ENCODE measurements around the gene XYLT2. TPM values are rescaled to one million over a fixed set of nuclear protein-coding genes. Genes with fewer than 3 reads are reported as not detected.

The XYLT2 gene
- total and polyA plus RNA-seq, 2 of the 8 experiments (the other 6 are each of a cell fraction or from before 2014, with no cell fraction given): 28.0 to 29.9 TPM

DNA sequence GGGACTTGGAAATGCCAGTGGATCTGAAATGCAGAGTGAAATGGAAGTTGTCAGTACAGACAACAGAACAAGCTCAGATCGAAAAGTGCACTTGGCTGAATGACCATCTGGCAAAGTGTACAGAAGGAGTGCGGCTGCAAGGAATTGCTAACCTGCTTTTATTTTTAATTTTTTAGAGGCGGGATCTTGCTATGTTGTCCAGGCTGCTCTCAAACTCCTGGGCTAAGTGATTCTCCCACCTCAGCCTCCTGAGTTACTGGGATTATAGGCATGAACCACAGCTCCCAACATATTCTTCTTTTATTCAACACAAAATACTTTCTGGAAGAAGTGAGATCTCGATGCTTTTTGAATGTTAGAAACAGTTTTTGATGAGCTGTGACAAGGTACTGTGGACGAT, 47.8 kb downstream of the XYLT2 start (continued):
- TF ChIP-seq ZNF274 (IDR thresholded peaks at IDR 0.05; ENCODE audit: borderline replicate concordance, extremely low read depth, low read length) (no peak), EP300 (IDR thresholded peaks at IDR 0.05; ENCODE audit: borderline replicate concordance in 1 of 2, low read depth in 2 of 2, low read length in 2 of 2) (no peak), EZH2 (IDR thresholded peaks at IDR 0.05; ENCODE audit: low read depth, low read length, severe bottlenecking) (no peak), SRF (IDR thresholded peaks at IDR 0.05; ENCODE audit: low read depth, low read length) (no peak)
